ENCODE results near the gene SRC.

- TF ChIP-seq CTCF (IDR thresholded peaks at IDR 0.05) (no peak), USF2 (IDR thresholded peaks at IDR 0.05; ENCODE audit: borderline replicate concordance, low read depth, low read length) (no peak), ELF1 (IDR thresholded peaks at IDR 0.05) (no peak), POLR2AphosphoS5 (IDR thresholded peaks at IDR 0.05; ENCODE audit: low read depth, low read length) (no peak)
These were observed 30.4 kb downstream of the SRC start for GRCh38 chr20:37376324-37376723.

Data from SK-N-SH (cell line).